OCI-LY1 (cell line): ENCODE data around the gene EI24.

Experiments
- H2AFZ ChIP-seq: fragments of 200-600 bp; sonication (generic), shearing (Covaris generic); 2 replicates; pipeline ENCODE4 v1.6.0; 2014; ENCODE audit warnings: antibody characterized with exemption, mild to moderate bottlenecking, low read length
- H3F3A ChIP-seq: fragments of 200-600 bp; sonication (generic), shearing (Covaris generic); 2 replicates; pipeline ENCODE4 v1.6.0; 2014; ENCODE audit warnings: mild to moderate bottlenecking, antibody characterized with exemption, low read length, moderate library complexity; ENCODE audit not compliant: insufficient read depth
- H3K27ac ChIP-seq: fragments of 200-600 bp; sonication (generic); 2 replicates; pipeline ENCODE4 v1.5.1; 2014; ENCODE audit warnings: low read length, mixed run types, mild to moderate bottlenecking, low read depth; ENCODE audit not compliant: poor library complexity, severe bottlenecking
- H3K27me3 ChIP-seq: fragments of 200-600 bp; sonication (generic); 2 replicates; pipeline ENCODE4 v1.6.0; 2014; ENCODE audit warnings: antibody characterized with exemption, mild to moderate bottlenecking, low read length, moderate library complexity; ENCODE audit not compliant: insufficient read depth
- H3K36me3 ChIP-seq: fragments of 200-600 bp; sonication (generic); 2 replicates; pipeline ENCODE4 v1.6.1; 2014; ENCODE audit warnings: mild to moderate bottlenecking, antibody characterized with exemption, low read length, moderate library complexity, mixed read lengths; ENCODE audit not compliant: insufficient read depth
- H3K4me1 ChIP-seq: fragments of 200-600 bp; sonication (generic); 2 replicates; pipeline ENCODE4 v1.5.1; 2014; ENCODE audit warnings: mild to moderate bottlenecking, low read length, moderate library complexity; ENCODE audit not compliant: insufficient read depth, severe bottlenecking
- H3K4me2 ChIP-seq: fragments of 200-600 bp; sonication (generic), shearing (Covaris generic); 2 replicates; pipeline ENCODE4 v1.6.1; 2014; ENCODE audit warnings: low read length
- H3K4me3 ChIP-seq: fragments of 200-600 bp; sonication (generic); 2 replicates; pipeline ENCODE4 v1.5.1; 2014; ENCODE audit warnings: low read length, low read depth, mild to moderate bottlenecking, mixed read lengths; ENCODE audit not compliant: poor library complexity, severe bottlenecking
- H3K79me2 ChIP-seq: fragments of 200-600 bp; shearing (Covaris generic); 2 replicates; pipeline ENCODE4 v1.6.1; 2016; ENCODE audit warnings: mixed run types, low read length, mixed read lengths; ENCODE audit not compliant: insufficient read depth
- H3K9ac ChIP-seq: fragments of 200-600 bp; sonication (generic), shearing (Covaris generic); 2 replicates; pipeline ENCODE4 v1.6.1; 2014; ENCODE audit warnings: mild to moderate bottlenecking, low read length, mixed read lengths
- H3K9me2 ChIP-seq: fragments of 200-600 bp; sonication (generic), shearing (Covaris generic); 2 replicates; pipeline ENCODE4 v1.6.1; 2014; ENCODE audit warnings: low read depth, mild to moderate bottlenecking, low read length, mixed read lengths
- H3K9me3 ChIP-seq: fragments of 200-600 bp; shearing (Covaris generic); 2 replicates; pipeline ENCODE4 v1.6.1; 2014; ENCODE audit warnings: low read length, mixed read lengths
- H4K20me1 ChIP-seq: fragments of 200-600 bp; sonication (generic), shearing (Covaris generic); 2 replicates; pipeline ENCODE4 v1.6.0; 2016; ENCODE audit warnings: mild to moderate bottlenecking, low read length; ENCODE audit not compliant: insufficient read depth
- CTCF ChIP-seq: fragments of 200-600 bp; sonication (generic), shearing (Covaris generic); IDR thresholded peaks from 2 replicates; pipeline ENCODE4 v1.5.1; 2017; ENCODE audit warnings: mild to moderate bottlenecking, antibody characterized with exemption, low read length, moderate library complexity, mixed read lengths
- EZH2 ChIP-seq: fragments of 200-600 bp; sonication (generic), shearing (Covaris generic); IDR thresholded peaks from 2 replicates; pipeline ENCODE4 v1.8.0; 2017; ENCODE audit warnings: borderline replicate concordance, mixed run types, mild to moderate bottlenecking, antibody characterized with exemption, low read length, moderate library complexity, mixed read lengths

The EI24 gene

DNA sequence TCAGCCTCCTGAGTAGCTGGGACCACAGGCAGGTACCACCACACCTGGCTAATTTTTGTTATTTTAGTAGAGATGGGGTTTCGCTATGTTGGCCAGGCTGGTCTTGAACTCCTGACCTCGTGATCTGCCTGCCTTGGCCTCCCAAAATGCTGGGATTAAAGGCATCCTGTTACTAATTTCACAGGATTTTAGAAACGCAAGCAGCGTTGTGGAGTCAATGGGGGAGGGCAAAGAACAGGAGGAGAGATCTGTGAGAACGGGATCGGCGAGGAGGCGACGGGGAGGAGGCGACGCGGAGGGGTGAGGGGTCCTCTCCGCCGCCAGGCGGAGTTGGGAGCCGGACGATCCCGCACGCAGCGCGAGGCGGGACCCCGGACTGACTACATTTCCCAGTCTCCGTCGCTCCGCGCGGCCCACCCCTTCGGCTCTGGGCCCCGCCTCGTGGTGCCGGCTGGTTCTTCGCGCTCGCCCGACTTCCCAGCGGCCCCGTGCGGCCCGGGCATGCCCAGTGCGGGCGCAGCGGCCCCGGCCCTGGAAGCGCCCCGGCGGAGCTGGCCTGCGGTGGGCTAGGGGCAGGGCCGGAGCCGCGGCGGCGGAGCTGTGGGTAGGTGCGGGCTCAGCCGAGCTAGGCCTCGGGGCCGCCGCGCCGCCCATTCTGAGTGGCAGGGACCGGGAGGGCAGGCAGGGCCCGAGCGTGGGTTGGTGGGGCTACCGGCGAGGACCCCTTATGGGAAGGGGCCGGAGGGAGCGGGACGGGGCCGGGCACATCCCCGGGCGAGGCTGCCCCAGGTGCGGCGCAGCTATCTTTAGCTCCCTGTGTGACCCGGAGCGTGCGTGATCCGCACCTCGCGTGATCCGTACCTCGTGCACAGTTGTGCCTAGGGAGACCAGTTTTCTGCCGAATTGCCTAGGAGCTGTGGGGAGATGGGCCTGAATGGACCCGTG, at the start of gene EI24:
TSS of gene EI24 (plus strand) at position 508 of the 945 bp plus-strand sequence. CDS start 3,051 bp downstream, outside the sequence.
- Histone ChIP-seq H3K27ac (peak within 1 kb of the TSS; percentile 73), H3K79me2 (peaks cover 19% of the 10 kb centered on the region; the same call in 1 of the 2 replicates), H3K4me3 (peak within 1 kb of the TSS; percentile 99), H3K36me3 (peaks cover 9% of the 10 kb centered on the region), H3K27me3 (no peaks in the 10 kb centered on the region), H3K4me1 (peaks cover 14% of the 10 kb centered on the region), H3K9ac (peak within 1 kb of the TSS; percentile 98), H4K20me1 (no peaks in the 10 kb centered on the region), H3K9me3 (no peaks in the 10 kb centered on the region), H3K9me2 (no peaks in the 10 kb centered on the region), H3F3A (no peaks in the 10 kb centered on the region), H3K4me2 (peak within 1 kb of the TSS; percentile 64), H2AFZ (peak within 1 kb of the TSS; percentile 54; the same call in 1 of the 2 replicates)
- TF ChIP-seq CTCF (peak; percentile 43), EZH2 (no peak)

DNA sequence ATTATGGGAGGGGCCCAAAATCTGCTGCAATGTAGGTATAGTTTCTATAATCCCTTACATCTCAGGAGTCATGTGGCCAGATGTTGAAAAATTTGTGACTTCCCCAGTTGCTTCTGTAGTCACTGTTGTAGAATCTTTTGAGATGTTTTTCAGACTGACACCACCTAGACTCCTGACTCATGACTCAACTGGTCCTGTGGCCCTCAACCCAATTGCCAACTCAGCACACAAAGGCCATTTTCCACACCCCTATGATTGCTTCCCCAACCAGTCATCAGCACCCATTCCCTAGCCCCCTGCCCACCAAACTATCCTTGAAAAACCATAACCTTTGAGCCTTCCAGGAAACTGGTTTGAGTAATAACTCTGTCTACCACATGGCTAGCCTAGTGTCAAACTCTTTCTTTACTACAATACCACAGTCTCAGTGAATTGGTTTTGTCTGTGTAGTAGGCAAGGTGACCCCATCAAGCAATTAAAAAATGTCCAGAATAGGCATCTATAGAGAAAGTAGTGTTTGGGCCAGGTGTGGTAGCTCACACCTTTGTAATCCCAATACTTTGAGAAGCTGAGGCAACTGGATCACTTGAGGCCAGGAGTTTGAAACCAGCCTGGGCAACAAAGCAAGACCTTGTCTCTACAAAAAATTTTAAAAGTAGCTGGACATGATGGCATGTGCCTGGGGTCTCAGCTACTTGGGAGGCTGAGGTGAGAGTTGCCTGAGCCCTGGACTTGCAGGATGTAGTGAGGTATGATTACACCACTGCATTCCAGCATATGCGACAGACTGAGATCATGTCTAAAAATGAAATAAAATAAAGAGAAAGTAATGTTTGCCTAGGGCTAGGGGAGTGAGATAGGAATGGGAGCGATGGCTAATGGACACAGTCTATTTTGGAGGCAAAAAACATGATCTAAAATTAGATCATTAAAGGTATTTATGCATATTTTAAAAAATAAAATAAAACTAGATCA, 49.1 kb upstream of the EI24 start:
- H3K36me3 ChIP-seq, result no peaks in the 10 kb centered on the region
- no peaks in the 10 kb centered on the region for H3K27me3 ChIP-seq
- H3K4me3 ChIP-seq, result no peak overlapping the region
- no peak overlapping the region for H3K9ac ChIP-seq
- H4K20me1 ChIP-seq, result no peaks in the 10 kb centered on the region
- TF ChIP-seq CTCF (no peak), EZH2 (no peak)
- 0 out of 2 replicates have a peak, but pooled peaks cover 2% of the 10 kb centered on the region for H3K9me3 ChIP-seq
- H3F3A ChIP-seq, result no peaks in the 10 kb centered on the region
- no peak overlapping the region for H3K27ac ChIP-seq
- H3K4me1 ChIP-seq, result no peaks in the 10 kb centered on the region
- no peaks in the 10 kb centered on the region for H3K9me2 ChIP-seq
- H2AFZ ChIP-seq, result no peak overlapping the region
- no peaks in the 10 kb centered on the region for H3K79me2 ChIP-seq
- no peak overlapping the region for H3K4me2 ChIP-seq

- H3K9me2 ChIP-seq, result no peaks in the 10 kb centered on the region
- TF ChIP-seq CTCF, result no peak
- TF ChIP-seq EZH2, result no peak
- H3K9me3 ChIP-seq, result no peaks in the 10 kb centered on the region
These were observed 44.0 kb upstream of the EI24 start for GRCh38 chr11:125525303-125525702.

More at GRCh38 chr11:125525303-125525702, 44.0 kb upstream of the EI24 start:
- Histone ChIP-seq H3K27me3 (no peaks in the 10 kb centered on the region), H3K27ac (no peak overlapping the region), H3K36me3 (no peaks in the 10 kb centered on the region), H3F3A (no peaks in the 10 kb centered on the region), H3K4me3 (no peak overlapping the region), H3K4me1 (no peaks in the 10 kb centered on the region), H2AFZ (no peak overlapping the region), H3K79me2 (no peaks in the 10 kb centered on the region), H3K4me2 (no peak overlapping the region), H4K20me1 (no peaks in the 10 kb centered on the region), H3K9ac (no peak overlapping the region)
